Spleen (tissue), 7 donors: ENCODE measurements around the gene GNG4.

Source experiments
- CTCF ChIP-seq, 11 experiments: fragments of 200-600 bp in 7 of 11; fragments of 450-650 bp in 4 of 11; sonication (generic) in 4 of 11; IDR thresholded peaks in 8 of 11; conservative IDR thresholded peaks in 3 of 11; 1 replicate in 7 of 11; 2 replicates in 4 of 11; pipeline versions ENCODE4 v1.4.0 to v1.8.0; 2016 to 2021; ENCODE audit warnings: antibody characterized with exemption in 11 of 11, inconsistent platforms in 4 of 11, mild to moderate bottlenecking in 1 of 11
- POLR2A ChIP-seq, 3 donors: fragments of 450-650 bp; IDR thresholded peaks; one replicate each; pipeline ENCODE4 v1.5.1; 2017; ENCODE audit warnings: antibody characterized with exemption in 3 of 3, mild to moderate bottlenecking in 1 of 3
- POLR2AphosphoS5 ChIP-seq, 3 donors: sonication (generic); formaldehyde crosslinking; IDR thresholded peaks; one replicate each; pipeline ENCODE4 v1.5.1; 2017; ENCODE audit warnings: antibody characterized with exemption in 3 of 3
- donor health status: DM: no; HTN: no; CAD: no; lungs with moderate emphysema.
- donor health status: DM: no; HTN: no; CAD: no.
- donor health status: DM: no; HTN: no; CAD: no.

GRCh38 chr1:235659186-235659771 lies 9.7 kb upstream of the GNG4 start:
- TF ChIP-seq CTCF (IDR thresholded peaks at IDR 0.05 in 8 of 11, conservative IDR thresholded peaks at IDR 0.05 in 3 of 11) = no peak
- TF ChIP-seq POLR2AphosphoS5 (IDR thresholded peaks at IDR 0.05) = no peak
- no peak for TF ChIP-seq POLR2A (IDR thresholded peaks at IDR 0.05)
